ENCODE results near the gene ANKEF1. TPM values are rescaled to one million over a fixed set of nuclear protein-coding genes. Genes with fewer than 3 reads are reported as not detected.

ANKEF1 gene
- total RNA-seq, 2 experiments from 2014 or later = 1.3 TPM

DNA sequence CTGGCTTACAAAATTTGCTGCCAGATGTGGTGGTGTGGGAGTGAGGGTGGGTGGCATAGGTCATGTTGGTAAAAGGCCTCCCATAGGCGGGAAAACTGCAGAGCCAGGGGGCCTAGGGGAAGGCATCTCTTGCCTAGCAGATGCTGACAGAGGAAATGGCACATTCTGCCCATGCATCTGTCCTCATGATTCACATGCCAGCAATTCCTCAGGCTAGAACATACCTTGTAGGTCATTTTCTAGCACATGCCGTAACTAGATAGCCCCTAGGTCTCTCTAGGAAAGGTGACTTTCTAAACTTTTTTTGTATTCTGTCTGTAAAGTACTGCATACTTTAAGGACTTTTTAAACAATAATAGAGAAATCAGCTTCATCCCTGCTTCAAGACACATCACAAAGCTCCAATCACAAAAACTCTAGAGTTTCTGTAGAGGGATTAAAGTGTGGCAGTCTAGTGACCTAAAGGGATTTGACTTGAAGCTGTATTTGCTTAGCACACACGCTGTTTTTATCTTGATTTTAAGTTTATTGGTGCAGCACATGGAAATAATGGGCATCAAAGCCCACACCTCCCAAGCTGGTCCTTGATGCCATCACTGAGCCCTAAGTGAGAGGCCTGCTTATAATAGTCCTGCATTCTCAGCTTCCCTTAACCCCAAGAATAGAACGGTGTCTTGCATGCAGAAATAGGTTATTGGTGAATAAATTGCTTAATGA lies 55.2 kb downstream of the ANKEF1 start:
- H3K36me3 ChIP-seq (ENCODE audit: insufficient read depth, low read length) = no peaks in the 10 kb centered on the region
- no peak overlapping the region for H3K4me3 ChIP-seq (ENCODE audit: low read length)
- H3K4me1 ChIP-seq (ENCODE audit: insufficient read depth, low read length) = no peaks in the 10 kb centered on the region
- DNase-seq (no peak), ATAC-seq (ENCODE audit: poor library complexity) (no peak)
- Mint-ChIP-seq H3K4me1 (ENCODE audit: low read depth) (no peaks in the 10 kb centered on the region), H3K27me3 (peaks cover 7% of the 10 kb centered on the region), H3K9me3 (no peaks in the 10 kb centered on the region), H3K36me3 (ENCODE audit: low read depth) (no peaks in the 10 kb centered on the region), H3K27ac (no peak overlapping the region), H3K4me3 (no peak overlapping the region)
- H3K27ac ChIP-seq (ENCODE audit: low read depth in 1 of 2, low read length in 2 of 2) = no peak overlapping the region
- ChIA-PET CTCF (interaction anchor here (0.5 to 3.1 kb wide), 8 partner anchors 9 to 473 kb away, joined by 3 to 24 read pairs (median 5); no protein-coding TSS in a partner anchor), POLR2A (interaction anchor here (1.0 kb wide), 1 partner anchor 112 kb away, joined by 3 read pairs; no protein-coding TSS in a partner anchor)
- H3K27me3 ChIP-seq (ENCODE audit: control insufficient read depth in 1 of 2, insufficient read depth in 2 of 2, low read length in 2 of 2) = no peaks in the 10 kb centered on the region
- TF ChIP-seq, protein P1, sequence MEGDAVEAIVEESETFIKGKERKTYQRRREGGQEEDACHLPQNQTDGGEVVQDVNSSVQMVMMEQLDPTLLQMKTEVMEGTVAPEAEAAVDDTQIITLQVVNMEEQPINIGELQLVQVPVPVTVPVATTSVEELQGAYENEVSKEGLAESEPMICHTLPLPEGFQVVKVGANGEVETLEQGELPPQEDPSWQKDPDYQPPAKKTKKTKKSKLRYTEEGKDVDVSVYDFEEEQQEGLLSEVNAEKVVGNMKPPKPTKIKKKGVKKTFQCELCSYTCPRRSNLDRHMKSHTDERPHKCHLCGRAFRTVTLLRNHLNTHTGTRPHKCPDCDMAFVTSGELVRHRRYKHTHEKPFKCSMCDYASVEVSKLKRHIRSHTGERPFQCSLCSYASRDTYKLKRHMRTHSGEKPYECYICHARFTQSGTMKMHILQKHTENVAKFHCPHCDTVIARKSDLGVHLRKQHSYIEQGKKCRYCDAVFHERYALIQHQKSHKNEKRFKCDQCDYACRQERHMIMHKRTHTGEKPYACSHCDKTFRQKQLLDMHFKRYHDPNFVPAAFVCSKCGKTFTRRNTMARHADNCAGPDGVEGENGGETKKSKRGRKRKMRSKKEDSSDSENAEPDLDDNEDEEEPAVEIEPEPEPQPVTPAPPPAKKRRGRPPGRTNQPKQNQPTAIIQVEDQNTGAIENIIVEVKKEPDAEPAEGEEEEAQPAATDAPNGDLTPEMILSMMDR (IDR thresholded peaks at IDR 0.05) = no peak
- intact Hi-C loops (cut with DNase I, micrococcal nuclease) = loop anchor here (1.0 to 5.0 kb wide), 3 partner anchors 112 to 683 kb away; no protein-coding TSS in a partner anchor
- H3K9me3 ChIP-seq (ENCODE audit: control insufficient read depth in 1 of 2, insufficient read depth in 1 of 2, low read length in 2 of 2) = no peaks in the 10 kb centered on the region

- intact Hi-C loops (cut with DNase I, micrococcal nuclease) = loop anchor here (1.0 to 5.0 kb wide), 3 partner anchors 112 to 683 kb away; no protein-coding TSS in a partner anchor
- no peaks in the 10 kb centered on the region for H3K4me1 Mint-ChIP-seq (ENCODE audit: low read depth)
- no peaks in the 10 kb centered on the region for H3K36me3 Mint-ChIP-seq (ENCODE audit: low read depth)
- Histone ChIP-seq H3K27me3 (ENCODE audit: control insufficient read depth in 1 of 2, insufficient read depth in 2 of 2, low read length in 2 of 2) (no peaks in the 10 kb centered on the region), H3K4me1 (ENCODE audit: insufficient read depth, low read length) (no peaks in the 10 kb centered on the region), H3K27ac (ENCODE audit: low read depth in 1 of 2, low read length in 2 of 2) (no peak overlapping the region), H3K9me3 (ENCODE audit: control insufficient read depth in 1 of 2, insufficient read depth in 1 of 2, low read length in 2 of 2) (no peaks in the 10 kb centered on the region), H3K36me3 (ENCODE audit: insufficient read depth, low read length) (no peaks in the 10 kb centered on the region), H3K4me3 (ENCODE audit: low read length) (no peak overlapping the region)
- no peak overlapping the region for H3K27ac Mint-ChIP-seq
- no peak overlapping the region for H3K4me3 Mint-ChIP-seq
- TF ChIP-seq, protein P1 (IDR thresholded peaks at IDR 0.05) = peak; percentile 74
- DNase-seq (peak in 7 of 14 experiments; percentile 1 to 62 (median 33)), ATAC-seq (ENCODE audit: poor library complexity) (peak; percentile 51)
- ChIA-PET POLR2A (interaction anchor here (1.0 kb wide), 1 partner anchor 112 kb away, joined by 3 read pairs; no protein-coding TSS in a partner anchor), CTCF (interaction anchor here (0.5 to 3.1 kb wide), 8 partner anchors 8 to 474 kb away, joined by 3 to 24 read pairs (median 5); no protein-coding TSS in a partner anchor)
- peaks cover 8% of the 10 kb centered on the region for H3K27me3 Mint-ChIP-seq
- H3K9me3 Mint-ChIP-seq = no peaks in the 10 kb centered on the region
Measured at GRCh38 chr20:10090588-10091166, 55.9 kb downstream of the ANKEF1 start.

- H3K9me3 Mint-ChIP-seq = no peaks in the 10 kb centered on the region
- TF ChIP-seq, protein P1 (IDR thresholded peaks at IDR 0.05) = no peak
- ChIA-PET POLR2A (no interaction called here), CTCF (interaction anchor here (1.7 to 3.1 kb wide), 2 partner anchors 114 to 476 kb away, joined by 4 to 24 read pairs; no protein-coding TSS in a partner anchor)
- no peak overlapping the region for H3K4me3 Mint-ChIP-seq
- Histone ChIP-seq H3K36me3 (ENCODE audit: insufficient read depth, low read length) (no peaks in the 10 kb centered on the region), H3K9me3 (ENCODE audit: control insufficient read depth in 1 of 2, insufficient read depth in 1 of 2, low read length in 2 of 2) (no peaks in the 10 kb centered on the region), H3K27me3 (ENCODE audit: control insufficient read depth in 1 of 2, insufficient read depth in 2 of 2, low read length in 2 of 2) (no peaks in the 10 kb centered on the region), H3K4me3 (ENCODE audit: low read length) (no peak overlapping the region), H3K4me1 (ENCODE audit: insufficient read depth, low read length) (no peaks in the 10 kb centered on the region), H3K27ac (ENCODE audit: low read depth in 1 of 2, low read length in 2 of 2) (no peak overlapping the region)
- H3K4me1 Mint-ChIP-seq (ENCODE audit: low read depth) = no peaks in the 10 kb centered on the region
- H3K27ac Mint-ChIP-seq = no peak overlapping the region
- intact Hi-C loops (cut with DNase I, micrococcal nuclease) = loop anchor here (5.0 kb wide), 2 partner anchors 476 to 686 kb away; no protein-coding TSS in a partner anchor
- H3K27me3 Mint-ChIP-seq = peaks cover 21% of the 10 kb centered on the region
- DNase-seq = no peak
- H3K36me3 Mint-ChIP-seq (ENCODE audit: low read depth) = no peaks in the 10 kb centered on the region
- ATAC-seq (ENCODE audit: poor library complexity) = no peak
Measured at GRCh38 chr20:10093087-10093591, 58.4 kb downstream of the ANKEF1 start.
